Measurements from ENCODE around the gene CACNA1C. TPM values are rescaled to one million over a fixed set of nuclear protein-coding genes. Genes with fewer than 3 reads are reported as not detected.
A peak's percentile ranks its signal among the peaks of the same experiment; 100 is the strongest.

The CACNA1C gene
- total RNA-seq, 2 donors from 2014 or later, result 0.86 to 6.3 TPM

- no peaks in the 10 kb centered on the region for H3K36me3 ChIP-seq (ENCODE audit: control insufficient read depth, insufficient read depth, low read length)
- no peak overlapping the region for H3K4me3 ChIP-seq (ENCODE audit: low read length)
- H3K9me3 Mint-ChIP-seq, result no peaks in the 10 kb centered on the region
- WGBS, 2 experiments (ENCODE audit: insufficient coverage in 1 of 2, insufficient read length in 1 of 2), result 91 to 92% methylated on average over 8 to 12 of the region's 12 CpGs
- DNase-seq, result peak; percentile 44
- H3K4me1 Mint-ChIP-seq, result peaks cover 30% of the 10 kb centered on the region
- no peak for TF ChIP-seq CTCF (conservative IDR thresholded peaks at IDR 0.05)
- H3K4me1 ChIP-seq (ENCODE audit: control insufficient read depth, insufficient read depth, low read length), result peaks cover 9% of the 10 kb centered on the region
- H3K27ac Mint-ChIP-seq, result no peak overlapping the region
- no peak overlapping the region for H3K4me3 Mint-ChIP-seq
- H3K36me3 Mint-ChIP-seq (ENCODE audit: low read depth), result no peaks in the 10 kb centered on the region
- H3K9me3 ChIP-seq (ENCODE audit: control insufficient read depth, low read length), result no peaks in the 10 kb centered on the region
- H3K9ac ChIP-seq (ENCODE audit: extremely low read depth, low read length, poor library complexity, severe bottlenecking), result no peak overlapping the region
- no peak overlapping the region for H3K27ac ChIP-seq (ENCODE audit: low read depth, low read length)
- no peaks in the 10 kb centered on the region for H3K27me3 ChIP-seq (ENCODE audit: control insufficient read depth, insufficient read depth, low read length, poor library complexity, severe bottlenecking)
- H3K27me3 Mint-ChIP-seq (ENCODE audit: insufficient read depth), result peaks cover 15% of the 10 kb centered on the region
Measured at GRCh38 chr12:2387103-2387834, 334.5 kb downstream of the CACNA1C start.

GRCh38 chr12:2389079-2389790 is 336.4 kb downstream of the CACNA1C start:
- Histone ChIP-seq H3K4me3 (ENCODE audit: low read length) (no peak overlapping the region), H3K27ac (ENCODE audit: low read depth, low read length) (no peak overlapping the region), H3K27me3 (ENCODE audit: control insufficient read depth, insufficient read depth, low read length, poor library complexity, severe bottlenecking) (no peaks in the 10 kb centered on the region), H3K36me3 (ENCODE audit: control insufficient read depth, insufficient read depth, low read length) (no peaks in the 10 kb centered on the region), H3K4me1 (ENCODE audit: control insufficient read depth, insufficient read depth, low read length) (no peaks in the 10 kb centered on the region), H3K9me3 (ENCODE audit: control insufficient read depth, low read length) (no peaks in the 10 kb centered on the region), H3K9ac (ENCODE audit: extremely low read depth, low read length, poor library complexity, severe bottlenecking) (no peak overlapping the region)
- Mint-ChIP-seq H3K9me3 (no peaks in the 10 kb centered on the region), H3K27ac (no peak overlapping the region), H3K27me3 (ENCODE audit: insufficient read depth) (peaks cover 15% of the 10 kb centered on the region), H3K4me3 (no peak overlapping the region), H3K36me3 (ENCODE audit: low read depth) (no peaks in the 10 kb centered on the region), H3K4me1 (peaks cover 10% of the 10 kb centered on the region)
- DNase-seq, result peak; percentile 22
- no peak for TF ChIP-seq CTCF (conservative IDR thresholded peaks at IDR 0.05)
- 90 to 96% methylated on average over 5 of the region's 5 CpGs for WGBS, 2 experiments (ENCODE audit: insufficient coverage in 1 of 2, insufficient read length in 1 of 2)

- no peaks in the 10 kb centered on the region for H3K9me3 Mint-ChIP-seq
- H3K36me3 ChIP-seq (ENCODE audit: control insufficient read depth, insufficient read depth, low read length), result no peaks in the 10 kb centered on the region
- H3K9ac ChIP-seq (ENCODE audit: extremely low read depth, low read length, poor library complexity, severe bottlenecking), result no peak overlapping the region
- H3K27me3 ChIP-seq (ENCODE audit: control insufficient read depth, insufficient read depth, low read length, poor library complexity, severe bottlenecking), result no peaks in the 10 kb centered on the region
- WGBS, 2 experiments (ENCODE audit: insufficient coverage in 1 of 2, insufficient read length in 1 of 2), result 69 to 94% methylated on average over 2 to 4 of the region's 4 CpGs
- no peaks in the 10 kb centered on the region for H3K36me3 Mint-ChIP-seq (ENCODE audit: low read depth)
- DNase-seq, result peak; percentile 7
- no peaks in the 10 kb centered on the region for H3K9me3 ChIP-seq (ENCODE audit: control insufficient read depth, low read length)
- no peak overlapping the region for H3K4me3 ChIP-seq (ENCODE audit: low read length)
- TF ChIP-seq CTCF (conservative IDR thresholded peaks at IDR 0.05), result no peak
- H3K27ac Mint-ChIP-seq, result no peak overlapping the region
- no peak overlapping the region for H3K4me3 Mint-ChIP-seq
- H3K4me1 ChIP-seq (ENCODE audit: control insufficient read depth, insufficient read depth, low read length), result no peaks in the 10 kb centered on the region
- peaks cover 13% of the 10 kb centered on the region for H3K27me3 Mint-ChIP-seq (ENCODE audit: insufficient read depth)
- H3K27ac ChIP-seq (ENCODE audit: low read depth, low read length), result no peak overlapping the region
- H3K4me1 Mint-ChIP-seq, result peaks cover 3% of the 10 kb centered on the region
Measured at GRCh38 chr12:2390133-2390532, 337.3 kb downstream of the CACNA1C start.

Measured in endodermal cell (in vitro differentiated cells).